Nucleus accumbens (tissue), 56 donors: ENCODE results near the gene AUTS2.

Source experiments
- DNase-seq, 56 donors: peaks; one replicate each; lab custom pipeline; 2025; lab: John Stamatoyannopoulos, UW

The AUTS2 gene

DNA sequence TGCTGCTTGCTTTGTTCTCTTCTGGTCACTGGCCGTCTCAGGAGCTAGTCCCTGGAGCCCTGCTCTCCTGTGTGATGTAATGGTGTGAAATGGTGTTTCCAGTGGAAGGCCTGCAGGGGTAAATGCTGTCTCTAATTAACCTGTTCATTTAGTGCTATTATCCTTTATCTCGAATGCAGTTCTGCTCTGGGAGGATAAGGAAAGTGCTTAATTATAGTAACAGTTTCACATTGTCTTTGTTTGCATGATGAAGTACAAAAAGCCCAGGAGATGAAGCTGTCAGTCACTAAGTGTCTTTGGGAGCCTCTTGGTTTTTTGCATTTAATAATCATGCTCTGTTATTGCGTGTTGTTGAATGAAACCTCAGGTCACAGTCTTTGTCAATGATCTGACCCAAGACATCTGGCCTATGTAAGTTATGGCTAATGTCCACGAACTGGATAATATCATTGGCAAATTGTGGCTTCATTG, 778.3 kb downstream of the AUTS2 start:
- DNase-seq = no peak

DNA sequence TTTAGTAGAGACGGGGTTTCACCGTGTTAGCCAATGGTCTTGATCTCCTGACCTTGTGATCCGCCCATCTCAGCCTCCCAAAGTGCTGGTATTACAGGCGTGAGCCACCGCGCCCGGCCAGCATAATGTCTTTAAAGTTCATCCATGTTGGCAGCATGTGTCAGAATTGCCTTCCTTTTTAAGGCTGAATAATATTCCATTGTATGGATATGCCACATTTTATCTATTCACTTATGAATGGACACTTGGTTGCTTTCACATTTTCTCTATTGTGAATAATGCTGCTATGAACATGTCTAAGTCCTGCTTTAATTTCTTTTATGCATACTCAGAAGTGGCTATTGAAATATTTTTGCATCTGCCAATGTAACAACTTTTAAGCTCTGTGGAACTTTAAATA, 779.7 kb downstream of the AUTS2 start:
- DNase-seq = no peak

DNA sequence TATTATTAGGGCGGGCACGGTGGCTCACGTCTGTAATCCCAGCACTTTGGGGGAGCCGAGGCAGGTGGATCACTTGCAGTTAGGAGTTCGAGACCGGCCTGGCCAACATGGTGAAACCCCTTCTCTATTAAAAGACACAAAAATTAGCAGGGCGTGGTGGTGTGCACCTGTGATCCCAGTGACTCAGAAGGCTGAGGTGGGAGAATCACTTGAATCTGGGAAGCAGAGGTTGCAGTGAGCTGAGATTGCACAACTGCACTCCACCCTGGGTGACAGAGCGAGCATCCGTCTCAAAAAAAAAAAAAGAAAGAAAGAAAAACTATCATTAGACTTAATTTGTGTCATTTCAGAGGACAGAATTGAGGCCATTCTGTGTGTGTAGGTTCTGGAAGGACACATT, 780.9 kb downstream of the AUTS2 start:
- peak in 14 of 56 donors; percentile 3 to 46 (median 17) for DNase-seq

DNA sequence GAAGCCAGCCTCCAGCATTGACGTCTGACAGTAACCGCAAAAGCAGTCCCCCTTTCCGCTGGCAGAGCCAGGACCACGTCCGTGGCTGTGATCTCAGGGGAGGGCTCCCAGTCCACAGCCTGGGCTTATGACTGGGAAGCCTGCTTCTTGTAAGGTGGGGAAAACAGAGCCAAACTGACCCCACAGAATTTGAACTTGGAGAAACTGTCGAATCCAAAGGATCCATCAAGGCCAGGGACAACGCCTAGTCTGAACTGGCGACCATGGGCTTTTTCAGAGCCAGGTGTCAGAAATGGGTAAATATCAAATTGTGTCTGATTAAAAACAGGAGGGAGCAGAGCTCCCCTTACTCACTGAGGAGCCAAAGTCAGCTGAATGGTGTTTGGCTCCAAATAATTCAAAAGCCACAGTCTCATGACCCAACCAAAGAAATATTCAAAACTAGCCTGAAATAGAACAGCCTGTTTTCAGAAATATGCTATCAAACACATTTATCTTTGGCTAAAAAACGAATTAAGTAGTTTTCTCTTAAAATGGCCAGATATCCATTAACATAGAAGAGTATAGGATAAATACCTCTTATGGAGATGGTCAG, 782.2 kb downstream of the AUTS2 start:
- no peak for DNase-seq

DNA sequence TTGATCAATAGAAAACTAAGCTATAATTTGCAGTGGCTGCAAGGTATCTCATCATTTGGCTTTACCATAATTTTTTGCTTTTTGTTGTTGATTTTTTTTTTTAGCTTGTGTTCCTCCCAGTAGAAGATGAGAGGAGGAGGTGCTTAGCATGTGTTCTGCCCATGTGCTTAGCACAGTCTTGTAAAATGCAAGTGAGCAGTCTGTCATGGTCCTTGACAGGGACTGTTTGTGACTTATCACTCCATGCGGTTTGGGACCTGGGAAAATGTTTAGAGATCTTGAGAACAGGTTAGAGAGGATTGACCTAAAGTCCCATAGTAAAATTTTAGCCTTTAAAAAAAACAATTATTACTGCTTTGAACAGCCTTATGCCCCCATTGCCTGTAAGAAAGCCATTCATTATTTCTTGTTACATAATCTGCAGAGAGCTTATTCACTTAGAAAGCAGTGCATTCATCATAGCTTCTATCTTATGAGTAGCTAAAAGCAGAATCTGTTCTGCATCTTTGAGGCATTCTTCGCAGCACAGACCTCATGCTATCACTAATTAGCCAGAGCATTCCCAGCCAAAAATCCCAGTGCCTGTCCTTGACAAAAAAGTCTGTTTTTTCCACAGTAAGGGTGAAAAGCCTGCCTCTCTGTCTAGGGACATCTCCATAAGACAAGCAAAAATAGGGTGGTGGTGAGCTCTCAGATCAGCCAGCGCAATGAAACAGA, 784.9 kb downstream of the AUTS2 start:
- DNase-seq = peak in 2 of 56 donors; percentile 7 to 13

DNA sequence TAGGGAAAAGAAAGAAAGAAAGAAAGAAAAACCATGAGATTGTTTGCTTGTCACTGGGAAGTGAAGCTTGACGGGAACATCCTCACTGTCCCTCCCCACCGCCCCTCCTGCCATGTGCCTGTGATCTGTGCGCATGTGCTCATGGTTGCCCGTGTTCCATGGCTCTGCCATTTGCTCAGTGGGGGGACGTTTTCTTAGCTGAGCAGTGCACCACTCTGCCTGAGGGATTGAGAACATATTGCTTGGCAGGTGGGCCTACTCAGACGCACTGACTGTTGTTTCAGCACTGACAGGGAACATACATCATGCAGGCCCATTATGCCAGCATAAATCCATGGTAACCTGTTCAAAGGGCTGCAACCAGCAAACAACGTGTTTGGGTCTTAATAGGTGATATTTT, 785.7 kb downstream of the AUTS2 start:
- DNase-seq = no peak

DNA sequence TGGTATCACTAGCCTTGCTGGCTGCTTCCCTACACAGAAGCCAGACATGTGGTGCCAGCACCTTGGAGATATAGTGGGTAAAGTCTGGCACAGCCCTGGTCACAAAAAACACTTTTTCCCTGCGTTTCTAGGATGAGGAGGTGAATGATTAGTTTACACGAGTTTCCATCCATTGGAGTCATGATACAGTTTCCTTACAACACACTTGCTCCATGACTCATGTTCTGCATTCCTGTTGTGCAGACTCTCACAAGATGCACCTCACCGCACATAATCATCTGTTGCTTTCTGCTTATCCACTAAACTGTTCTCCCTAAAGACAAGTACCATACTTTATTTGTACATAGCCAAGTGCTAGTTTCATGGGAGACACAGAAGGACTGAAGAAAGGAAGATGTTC, 786.6 kb downstream of the AUTS2 start:
- no peak for DNase-seq

DNA sequence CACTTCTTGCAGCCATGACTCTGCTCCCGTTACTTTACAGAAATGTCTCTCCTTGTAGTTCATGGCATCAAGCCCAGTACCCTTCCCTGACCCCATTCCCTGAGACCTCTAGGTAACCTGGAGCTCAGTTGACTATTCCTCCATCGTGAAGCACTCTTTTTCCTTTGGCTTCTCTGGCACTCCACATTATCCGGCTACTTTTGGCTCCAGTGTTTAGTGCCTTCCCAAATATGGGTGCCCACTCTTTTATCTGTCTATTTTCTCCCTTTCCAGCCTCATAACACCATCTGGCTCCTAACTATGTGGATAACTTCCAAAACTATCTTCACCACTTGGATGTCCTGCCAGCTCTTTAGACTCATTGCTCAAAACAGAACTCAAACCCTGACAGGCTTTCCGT, 788.9 kb downstream of the AUTS2 start:
- DNase-seq = no peak

DNA sequence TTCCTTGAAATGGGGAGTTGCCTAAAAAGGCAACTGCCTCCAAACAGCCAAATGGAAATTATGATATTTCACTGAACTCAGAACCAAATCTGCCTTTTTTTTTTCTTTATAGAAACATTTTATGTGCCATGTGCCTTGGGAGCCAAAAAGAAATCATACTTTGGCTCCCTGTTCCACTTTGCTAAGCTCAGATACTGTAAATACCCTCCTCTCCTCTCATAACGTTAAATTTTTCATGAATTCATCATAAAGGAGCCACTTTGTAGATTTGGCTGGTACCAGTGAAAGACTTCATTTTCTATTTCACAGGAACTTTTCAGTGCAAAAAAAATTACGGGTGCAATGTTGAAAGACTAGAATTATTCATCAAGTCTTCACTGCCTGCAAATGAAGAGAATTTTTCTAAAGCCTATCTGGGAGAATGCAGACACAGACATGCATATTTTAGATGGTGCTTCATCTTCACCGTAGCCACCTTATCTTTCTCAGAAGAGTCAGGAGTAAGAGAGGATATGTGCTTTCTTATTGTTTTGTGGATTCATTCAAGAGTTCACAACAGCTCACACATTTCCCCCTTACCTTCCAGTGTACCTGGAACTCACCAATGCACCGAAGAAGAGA, 791.4 kb downstream of the AUTS2 start:
- DNase-seq = no peak

DNA sequence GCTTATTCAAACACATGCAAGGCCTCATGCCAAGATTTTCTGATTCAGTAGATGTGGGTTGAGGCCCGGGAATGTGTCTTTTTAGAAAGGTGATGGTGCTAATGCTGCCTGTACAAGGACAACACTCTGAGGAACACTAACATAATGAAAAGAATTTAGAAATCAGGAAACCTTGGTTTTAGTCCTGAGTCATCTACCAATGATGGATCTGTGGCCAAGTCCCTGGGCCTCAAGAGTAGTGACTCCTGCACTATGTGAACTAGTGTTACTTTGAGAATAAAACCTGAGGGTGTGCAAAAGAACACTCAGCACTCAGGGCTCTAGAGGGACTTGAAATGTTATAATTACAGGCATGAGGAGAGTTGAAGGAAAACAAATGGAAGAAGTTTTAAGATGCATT, 792.0 kb downstream of the AUTS2 start:
- DNase-seq = no peak

DNA sequence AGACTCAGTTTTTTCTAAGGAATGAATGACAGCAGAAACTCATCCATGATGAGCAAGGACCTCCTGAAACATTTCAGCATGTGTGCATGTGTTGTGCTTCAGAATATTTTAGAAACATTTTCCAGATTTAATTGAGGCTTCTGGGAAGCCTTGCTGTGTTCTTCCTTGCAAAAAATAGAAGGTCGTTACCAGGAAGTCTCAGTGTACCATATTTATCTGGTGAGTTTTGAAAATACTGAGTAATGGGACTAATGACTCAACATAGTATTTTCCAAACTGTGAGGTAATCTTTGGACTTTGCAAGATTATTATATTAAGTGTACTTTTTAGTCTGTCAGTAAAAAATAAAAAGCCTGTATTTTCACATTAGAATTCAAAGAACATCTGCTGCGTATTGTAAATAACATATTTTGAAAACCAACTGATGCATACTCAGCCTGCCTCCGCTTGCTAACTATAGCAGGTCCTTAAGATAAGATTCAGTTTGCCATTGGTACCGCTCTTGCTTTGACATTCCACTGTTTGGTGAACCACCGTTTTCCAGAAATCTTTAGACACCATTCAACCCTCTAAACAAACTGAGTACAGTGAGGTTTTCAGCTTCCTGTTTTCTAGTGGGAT, 794.1 kb downstream of the AUTS2 start:
- DNase-seq = no peak

DNA sequence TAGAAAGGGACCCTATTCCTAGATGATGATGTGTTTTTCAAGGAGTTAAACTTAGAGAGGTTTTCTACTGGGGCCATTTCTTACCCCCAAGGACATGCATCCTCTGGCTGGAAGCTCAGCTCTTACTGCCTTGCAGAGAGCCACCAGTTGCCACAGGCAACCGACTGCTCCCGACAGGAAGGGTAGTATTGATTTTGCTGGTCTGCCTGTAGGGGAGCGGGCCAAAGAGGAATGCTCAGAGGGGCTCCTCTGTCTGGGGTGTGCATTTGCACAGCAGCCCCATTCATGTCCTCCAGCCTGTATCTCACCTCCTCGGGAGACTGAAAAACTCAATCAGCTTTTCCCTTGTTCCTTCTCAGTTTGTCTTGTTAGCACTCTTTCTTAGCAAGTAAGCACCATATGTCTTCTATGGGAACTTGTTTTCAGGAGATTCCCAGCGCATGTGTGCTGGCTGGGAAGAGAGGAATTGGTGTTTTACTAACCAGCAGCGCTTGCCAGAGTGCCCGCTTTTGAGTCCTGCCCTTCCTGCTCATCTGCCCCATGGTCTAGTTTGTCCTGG, 794.7 kb downstream of the AUTS2 start:
- no peak for DNase-seq

DNA sequence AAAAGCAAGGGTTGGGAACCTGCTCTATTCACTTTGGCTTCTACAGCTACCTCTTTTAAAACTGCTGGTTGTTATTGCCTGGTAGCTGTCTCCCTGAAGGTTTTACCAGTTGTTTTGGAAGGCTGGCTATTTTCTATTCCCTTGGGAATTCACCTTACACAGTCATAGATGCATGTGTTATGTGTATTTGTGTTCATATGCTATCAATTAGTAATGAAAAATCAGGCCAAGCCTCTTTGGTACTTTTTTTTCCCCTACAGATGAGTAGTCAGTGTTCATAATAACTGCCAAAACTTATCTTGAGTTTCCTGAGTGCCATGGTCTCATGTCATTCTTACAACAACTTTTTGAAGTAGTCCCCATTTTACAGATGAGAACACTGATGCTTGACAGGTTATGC, 795.7 kb downstream of the AUTS2 start:
- DNase-seq = no peak

DNA sequence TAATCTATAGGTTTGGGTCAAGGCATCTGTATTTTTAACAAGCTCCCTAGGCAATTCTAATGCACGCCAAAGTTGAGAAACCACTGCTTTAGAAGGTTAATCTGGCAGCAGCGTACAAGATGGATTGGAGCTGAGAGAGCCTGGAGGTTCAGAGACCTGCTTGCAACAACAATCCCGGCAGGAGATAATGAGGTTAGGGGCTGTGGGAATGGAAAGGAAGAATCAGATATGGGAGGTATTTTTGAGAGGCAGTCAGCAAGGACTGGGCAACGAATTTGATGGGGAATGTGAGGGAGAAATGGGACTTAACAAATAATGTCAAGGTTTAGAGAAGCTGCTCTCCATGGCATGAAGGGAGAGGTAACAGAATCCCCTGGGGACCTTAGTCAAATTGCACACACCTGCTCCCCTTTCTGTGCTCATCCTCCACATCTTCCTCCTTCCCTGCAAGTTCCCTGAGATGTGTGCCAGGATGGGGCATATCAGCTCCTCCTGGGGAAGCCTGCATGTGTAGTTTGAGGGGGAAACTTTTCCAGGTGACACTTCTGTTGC, 802.6 kb downstream of the AUTS2 start:
- no peak for DNase-seq

DNA sequence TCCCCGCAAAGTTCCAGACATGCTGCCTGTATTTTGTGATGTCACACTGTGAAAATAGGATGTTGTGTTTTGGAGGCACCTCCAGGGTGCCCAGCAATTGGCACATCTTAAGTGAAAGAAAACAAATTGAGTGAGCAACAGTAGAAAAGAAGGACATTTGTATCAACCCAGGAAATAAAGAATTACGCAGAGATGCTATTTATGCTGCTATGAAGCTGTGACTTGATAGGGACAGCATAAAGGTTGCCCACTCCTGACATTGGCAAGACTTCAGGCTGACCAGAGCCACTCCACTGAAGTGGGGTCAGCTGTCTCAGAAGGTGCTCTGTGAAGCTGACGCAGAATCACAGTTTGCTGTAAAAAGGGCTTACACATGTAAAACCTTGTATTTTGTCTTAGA, 803.8 kb downstream of the AUTS2 start:
- no peak for DNase-seq

DNA sequence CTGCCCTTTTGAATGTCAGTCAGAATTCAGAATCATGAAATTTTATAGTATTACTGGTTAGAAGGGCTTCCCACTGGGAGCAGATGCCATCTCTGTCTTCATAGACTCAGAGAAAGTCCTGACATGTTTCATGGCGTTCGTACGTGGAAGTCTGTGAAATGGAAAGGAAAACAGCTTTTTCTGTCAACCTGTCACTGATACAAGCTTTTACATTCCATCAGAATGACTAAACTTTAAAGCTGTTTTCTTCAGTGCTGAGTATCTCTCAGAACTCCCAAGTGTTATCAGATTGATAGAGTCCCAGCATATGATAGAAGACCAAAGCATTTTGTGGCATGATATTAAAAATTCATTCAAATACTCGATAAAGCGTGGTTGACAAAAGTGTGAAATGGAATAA, 807.0 kb downstream of the AUTS2 start:
- DNase-seq = no peak

DNA sequence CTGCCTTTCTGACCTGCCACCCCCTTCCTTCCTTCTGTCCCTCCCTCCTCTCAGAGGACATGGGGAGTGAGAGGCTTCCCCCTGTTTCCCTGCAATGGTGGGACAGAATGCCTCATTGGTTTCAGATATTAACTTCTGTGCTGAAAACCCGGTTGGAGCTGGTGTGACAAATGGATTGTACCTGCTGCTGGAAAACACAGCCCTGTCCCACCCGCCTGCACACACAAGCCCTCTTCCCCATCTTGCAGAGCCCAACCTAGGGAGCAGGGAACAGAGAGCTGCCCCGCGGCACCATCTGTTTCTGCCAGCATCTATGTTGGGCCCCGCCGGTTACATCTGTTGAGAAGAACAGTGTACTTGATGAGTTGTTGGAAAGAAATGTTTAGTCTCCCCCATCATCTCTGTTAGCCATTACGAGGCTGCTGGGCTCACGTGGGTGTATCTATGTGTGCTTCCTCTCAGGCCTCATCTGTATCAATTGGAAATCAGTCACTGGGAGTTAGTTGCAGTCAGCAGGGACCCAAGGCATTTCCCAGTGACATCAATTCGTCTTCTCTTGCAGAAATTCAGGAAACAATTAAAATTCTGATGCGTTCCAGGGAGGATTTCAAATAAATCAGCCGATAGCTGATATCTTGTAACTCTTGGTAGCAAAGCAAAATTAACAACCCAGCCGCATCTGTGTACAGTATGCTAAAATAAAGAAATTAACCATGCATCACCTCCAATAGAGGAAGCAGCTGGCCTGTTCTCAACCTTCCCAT, 808.1 kb downstream of the AUTS2 start:
- no peak for DNase-seq

DNA sequence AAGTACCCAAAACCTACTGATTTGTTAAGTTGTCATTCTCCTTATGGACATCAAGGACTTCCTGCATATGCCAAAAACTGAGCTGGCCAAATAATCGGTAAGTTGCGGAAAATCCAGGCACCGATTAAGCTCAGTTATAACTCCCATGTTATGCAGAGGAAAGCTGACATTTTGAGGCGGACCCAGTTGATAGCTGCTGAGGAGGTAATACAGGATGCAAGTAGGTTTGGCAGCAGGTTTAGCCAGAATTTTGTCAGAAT, 808.6 kb downstream of the AUTS2 start:
- no peak for DNase-seq

DNA sequence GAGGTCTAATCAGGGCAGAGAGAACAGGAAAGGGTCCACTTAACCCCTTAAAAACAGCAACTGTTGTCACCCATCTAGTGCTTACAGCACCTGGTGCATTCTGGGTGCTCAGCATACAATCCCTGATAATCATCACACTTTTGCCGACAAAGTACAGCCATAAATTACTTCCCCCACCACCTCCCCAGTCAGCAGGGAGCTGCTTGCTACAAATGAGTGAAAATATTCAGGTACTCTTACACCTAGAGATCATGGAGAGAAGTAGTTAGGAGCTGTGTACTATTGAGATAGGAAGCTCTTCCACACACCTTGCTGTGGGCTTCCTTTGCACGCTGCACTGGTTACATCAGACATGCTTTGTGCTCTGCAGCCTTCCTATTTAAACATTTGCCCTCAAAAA, 810.2 kb downstream of the AUTS2 start:
- DNase-seq = no peak

DNA sequence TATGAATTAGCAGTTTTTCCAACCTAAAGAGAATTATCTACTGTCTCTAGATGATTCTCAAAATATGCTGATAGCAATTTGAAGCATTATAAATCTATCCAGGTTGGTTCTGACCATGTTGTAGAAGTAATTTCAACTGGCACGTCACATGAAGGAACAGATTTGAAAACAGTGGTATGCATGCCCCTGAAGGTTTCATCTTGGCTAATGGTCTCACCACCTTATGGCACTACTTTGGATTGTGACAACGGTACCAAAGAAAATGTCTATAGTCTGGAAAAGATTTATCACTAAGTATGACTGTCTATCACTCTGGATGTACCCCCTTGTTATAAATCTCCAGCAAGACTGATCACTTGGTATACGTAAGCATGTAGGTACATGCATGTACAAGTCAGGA, 810.6 kb downstream of the AUTS2 start:
- DNase-seq = no peak
